ENCODE results near the gene SSTR5. TPM values are rescaled to one million over a fixed set of nuclear protein-coding genes. Genes with fewer than 3 reads are reported as not detected.
"Not testable (repeated sequence)": the region's sequence is repeated elsewhere in the genome, so short reads cannot be mapped to it uniquely, and the experiment has no call there.

The SSTR5 gene
- under 1 TPM; 0.11 to 0.34 (median 0.23) TPM for polyA plus RNA-seq (ENCODE audit: insufficient read length in 4 of 4)

DNA sequence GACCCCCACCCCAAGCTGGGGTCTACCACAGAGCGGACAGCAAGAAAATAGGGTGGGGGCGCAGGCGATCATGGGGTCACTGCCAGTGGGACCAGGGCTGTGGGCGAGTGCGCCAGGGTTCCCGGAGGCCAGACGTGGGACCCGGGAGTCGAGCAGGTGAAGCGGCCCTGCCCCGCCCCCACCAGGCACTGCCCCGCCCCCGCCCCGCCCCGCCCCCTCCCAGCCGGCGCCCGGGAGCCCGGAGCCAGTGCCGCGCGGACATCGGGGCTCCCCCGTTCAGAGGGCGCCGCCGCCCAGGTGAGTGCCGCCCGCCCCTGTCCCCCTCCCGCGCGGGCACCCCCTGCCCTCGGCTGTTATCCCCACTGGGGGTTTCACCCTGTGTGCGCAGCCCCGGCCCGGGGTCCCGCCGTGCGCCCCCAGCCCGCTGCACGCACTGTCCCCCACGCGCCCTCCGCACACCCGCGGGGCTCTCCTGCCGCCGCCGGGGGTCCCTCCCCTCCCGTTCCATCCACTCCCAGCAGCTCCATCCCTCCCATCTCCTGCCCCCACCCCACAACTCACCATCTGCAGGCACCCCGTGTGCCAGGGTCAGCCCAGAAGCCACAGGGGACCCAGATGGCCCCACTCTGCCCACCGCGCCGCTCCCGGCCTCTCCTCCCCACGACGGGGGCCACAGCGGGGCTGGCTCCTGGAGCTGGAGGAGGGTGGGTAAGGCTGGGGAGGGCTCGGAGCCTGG lies at the start of gene SSTR5:
SSTR5 (plus strand) TSS at position 222 of the 736 bp plus-strand sequence. CDS start 6,122 bp downstream, outside the sequence.
- no peak for DNase-seq (ENCODE audit: low read depth in 4 of 4, low spot score in 3 of 4)

- DNase-seq (ENCODE audit: low read depth in 4 of 4, low spot score in 3 of 4) = no peak
Observed at GRCh38 chr16:1024138-1024537, 48.4 kb upstream of the SSTR5 start.

GRCh38 chr16:1025183-1025809 lies 47.3 kb upstream of the SSTR5 start:
- DNase-seq (ENCODE audit: low read depth in 4 of 4, low spot score in 3 of 4) = not testable (repeated sequence)

DNA sequence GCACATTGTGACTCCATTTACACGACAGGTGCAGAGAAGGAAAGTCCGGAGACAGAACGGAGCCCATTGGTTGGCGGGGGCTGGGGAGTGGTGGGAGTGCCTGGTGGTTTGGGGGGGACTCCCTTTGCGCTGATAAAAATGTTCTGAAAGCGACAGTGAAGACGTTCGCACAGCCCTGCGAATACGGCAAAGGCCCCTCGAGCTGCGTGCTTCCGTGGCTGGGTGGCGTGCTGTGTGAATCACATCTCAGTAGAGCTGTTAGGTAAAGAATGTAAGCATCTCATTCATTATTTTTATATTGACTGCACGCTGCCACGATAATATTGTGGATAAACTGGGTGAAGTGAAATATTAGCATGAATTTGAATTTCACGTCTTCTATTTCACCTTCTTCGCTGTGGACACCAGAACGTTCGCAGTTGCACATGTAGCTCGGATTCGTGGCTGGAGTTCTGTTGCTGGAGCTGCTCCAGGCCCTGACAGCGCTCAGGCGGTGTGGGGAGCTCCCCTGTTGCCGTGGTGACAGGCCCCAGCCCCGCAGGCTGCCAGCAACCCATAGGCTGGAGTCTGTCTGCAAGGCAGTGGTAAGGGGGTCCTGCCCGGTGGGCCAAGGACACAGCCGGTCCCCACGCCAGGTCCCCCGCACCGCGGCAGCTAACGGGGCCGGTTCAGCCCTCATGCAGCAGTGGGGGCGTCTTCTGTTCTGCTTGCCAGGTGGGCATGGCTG lies 46.3 kb upstream of the SSTR5 start:
- DNase-seq (ENCODE audit: low read depth in 4 of 4, low spot score in 3 of 4) = no peak

GRCh38 chr16:1026784-1027500 lies 45.6 kb upstream of the SSTR5 start:
- no peak for DNase-seq (ENCODE audit: low read depth in 4 of 4, low spot score in 3 of 4)

- no peak for DNase-seq (ENCODE audit: low read depth in 4 of 4, low spot score in 3 of 4)
Observed at GRCh38 chr16:1027501-1027815, 45.1 kb upstream of the SSTR5 start.

- DNase-seq (ENCODE audit: low read depth in 4 of 4, low spot score in 3 of 4) = no peak
Observed at GRCh38 chr16:1028056-1028455, 44.5 kb upstream of the SSTR5 start.

DNA sequence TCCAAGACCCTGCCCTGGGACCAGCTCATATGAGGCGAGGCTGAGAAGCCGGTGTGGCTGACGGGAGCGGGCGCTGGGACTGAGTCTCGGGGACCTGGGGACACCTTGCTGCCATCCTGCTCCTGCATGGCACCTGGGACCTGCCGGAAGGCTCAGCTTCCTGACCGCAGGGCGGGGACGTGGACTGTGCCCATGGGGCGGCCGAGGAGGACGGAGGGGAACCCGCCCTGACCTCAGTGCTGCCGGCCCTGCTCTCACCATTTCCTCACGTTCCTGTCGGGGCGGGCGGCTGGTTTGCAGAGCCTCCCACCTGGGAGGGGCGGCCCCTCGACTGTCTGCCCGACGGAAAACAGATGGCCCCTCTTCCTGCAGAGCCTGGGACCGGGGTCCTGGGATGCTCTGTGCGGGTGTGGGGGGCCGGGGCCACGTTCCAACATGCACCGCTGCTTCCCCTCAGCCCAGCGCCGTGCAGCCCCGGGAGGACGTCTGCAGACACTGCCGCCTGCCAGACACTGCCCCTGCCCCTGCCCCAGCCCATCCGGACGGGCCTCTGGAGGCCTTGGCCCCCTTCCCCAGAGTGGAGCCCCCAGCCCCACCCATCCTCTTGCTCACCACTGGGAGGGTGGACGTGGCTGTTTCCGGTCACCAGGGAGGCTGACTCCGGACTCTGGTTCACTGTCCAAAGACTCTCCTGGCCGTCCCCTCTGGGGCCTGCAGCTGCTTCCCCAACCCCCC lies 43.9 kb upstream of the SSTR5 start:
- no peak for DNase-seq (ENCODE audit: low read depth in 4 of 4, low spot score in 3 of 4)

GRCh38 chr16:1029259-1029545 lies 43.3 kb upstream of the SSTR5 start:
- DNase-seq (ENCODE audit: low read depth in 4 of 4, low spot score in 3 of 4) = no peak

GRCh38 chr16:1030473-1030901 lies 42.1 kb upstream of the SSTR5 start:
- no peak for DNase-seq (ENCODE audit: low read depth in 4 of 4, low spot score in 3 of 4)

DNA sequence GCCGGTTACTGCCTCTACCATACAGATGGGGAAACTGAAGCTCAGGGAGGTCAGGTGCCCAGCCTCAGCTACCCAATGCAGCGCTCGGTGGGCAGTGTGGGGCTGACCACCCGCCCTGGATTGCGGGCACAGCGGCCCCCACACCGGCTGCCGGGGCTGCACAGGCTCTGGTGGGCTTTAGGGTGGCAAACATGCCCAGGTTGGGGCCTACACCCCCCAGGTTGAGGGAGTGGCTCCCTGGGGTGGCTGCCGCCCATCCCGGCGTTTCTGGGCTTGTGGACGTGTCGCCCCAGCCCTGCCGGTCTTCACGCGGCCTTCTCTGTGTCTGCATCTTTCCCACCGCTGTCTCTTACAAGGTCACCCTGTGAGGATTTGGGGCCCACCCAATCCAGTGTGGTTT lies 40.9 kb upstream of the SSTR5 start:
- DNase-seq (ENCODE audit: low read depth in 4 of 4, low spot score in 3 of 4) = no peak

- DNase-seq (ENCODE audit: low read depth in 4 of 4, low spot score in 3 of 4) = no peak
Observed at GRCh38 chr16:1032607-1033006, 39.9 kb upstream of the SSTR5 start.

GRCh38 chr16:1033128-1033679 lies 39.3 kb upstream of the SSTR5 start:
- DNase-seq (ENCODE audit: low read depth in 4 of 4, low spot score in 3 of 4) = no peak

- DNase-seq (ENCODE audit: low read depth in 4 of 4, low spot score in 3 of 4) = no peak
Observed at GRCh38 chr16:1034230-1035065, 38.1 kb upstream of the SSTR5 start.

DNA sequence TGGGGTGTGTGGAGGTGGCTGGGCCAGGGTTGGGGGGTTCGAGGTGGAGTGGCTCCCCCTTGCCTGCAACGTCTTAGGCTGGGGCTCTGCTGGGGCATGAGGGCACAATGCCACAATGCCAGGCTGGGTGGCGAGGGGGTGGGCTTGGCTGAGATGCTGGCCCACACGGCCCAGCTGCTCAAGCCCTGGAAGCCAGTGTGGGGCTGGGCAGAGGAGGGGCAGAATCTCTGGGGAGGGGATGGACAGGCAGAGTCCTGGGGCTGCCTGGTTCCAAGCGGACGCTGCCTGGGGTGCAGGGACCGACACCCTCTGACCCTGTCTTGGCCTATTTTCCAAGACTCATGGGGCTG lies 37.5 kb upstream of the SSTR5 start:
- DNase-seq (ENCODE audit: low read depth in 4 of 4, low spot score in 3 of 4) = no peak

GRCh38 chr16:1036166-1036565 lies 36.4 kb upstream of the SSTR5 start:
- no peak for DNase-seq (ENCODE audit: low read depth in 4 of 4, low spot score in 3 of 4)

- no peak for DNase-seq (ENCODE audit: low read depth in 4 of 4, low spot score in 3 of 4)
Observed at GRCh38 chr16:1036726-1037393, 35.7 kb upstream of the SSTR5 start.

DNA sequence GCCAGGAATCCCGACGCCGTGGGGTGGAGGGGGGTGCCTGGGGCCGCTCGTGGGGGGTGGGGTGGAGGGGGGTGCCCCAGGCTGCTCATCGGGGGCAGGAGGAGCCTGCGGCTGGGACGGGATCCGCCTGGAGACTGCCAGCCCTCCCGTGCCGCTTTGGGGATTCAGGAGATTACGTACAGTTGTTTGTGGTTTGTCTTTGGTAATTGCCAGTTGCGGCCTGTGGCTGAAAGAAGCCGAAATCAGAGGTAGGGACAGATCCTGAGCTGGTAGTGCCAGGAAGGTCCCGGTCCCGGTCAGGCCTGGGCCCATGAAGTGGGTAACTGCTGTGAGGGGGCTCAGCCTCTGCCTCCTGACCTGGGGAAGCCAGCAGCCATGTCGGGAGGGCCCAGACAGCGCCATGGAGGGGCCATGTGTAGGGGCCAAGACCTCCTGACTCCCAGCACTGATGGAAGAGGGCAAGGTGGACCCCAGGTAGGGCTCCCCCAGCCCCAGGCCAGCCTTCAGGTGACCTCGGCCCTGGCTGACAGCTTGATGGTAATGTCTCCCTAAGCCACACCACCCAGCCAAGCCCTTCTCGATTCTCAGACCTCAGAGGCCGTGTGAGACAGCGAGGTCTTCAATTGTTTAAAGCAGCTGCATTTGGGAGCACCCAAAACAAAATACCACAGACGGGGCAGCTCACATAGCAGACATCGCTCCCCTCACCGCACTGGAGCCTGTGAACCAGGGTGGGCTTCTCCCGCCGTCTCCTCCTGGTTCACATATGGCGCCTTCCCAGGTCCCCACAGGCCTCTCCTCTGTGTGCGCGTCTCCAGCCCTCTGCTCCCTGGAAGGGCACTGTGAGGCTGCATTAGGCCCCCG lies 34.9 kb upstream of the SSTR5 start:
- DNase-seq (ENCODE audit: low read depth in 4 of 4, low spot score in 3 of 4) = no peak
